GM23338 (cell line): Measurements from ENCODE around the gene USP28. TPM values are rescaled to one million over a fixed set of nuclear protein-coding genes. Genes with fewer than 3 reads are reported as not detected.

Experiments
- ATAC-seq: fragments of 200-7000 bp; cut with Tn5 transposase; 3 replicates; pipeline ENCODE4 v1.9.1; 2020
- DNase-seq: peaks from one replicate; pipeline ENCODE4 v3.0.0-alpha.2; 2015; ENCODE audit warnings: low spot score
- H2AFZ ChIP-seq: fragments of 200-600 bp; sonication (generic); 2 replicates; pipeline ENCODE4 v1.8.0; 2016; ENCODE audit warnings: antibody characterized with exemption, mild to moderate bottlenecking, moderate library complexity
- H3F3A ChIP-seq: fragments of 200-600 bp; sonication (generic); replicated peaks from 2 replicates; pipeline ENCODE4 v1.8.0; 2017; ENCODE audit warnings: antibody characterized with exemption, mixed run types, low read depth
- H3K27ac ChIP-seq: fragments of 200-600 bp; sonication (generic); 2 replicates; pipeline ENCODE4 v1.6.1; 2016; ENCODE audit warnings: low read depth
- H3K27me3 ChIP-seq: fragments of 200-600 bp; sonication (generic); 2 replicates; pipeline ENCODE4 v1.8.0; 2016; ENCODE audit warnings: mild to moderate bottlenecking, mixed run types, moderate library complexity; ENCODE audit not compliant: insufficient read depth
- H3K36me3 ChIP-seq: fragments of 200-600 bp; sonication (generic); 2 replicates; pipeline ENCODE4 v1.8.0; 2016; ENCODE audit warnings: mild to moderate bottlenecking; ENCODE audit not compliant: insufficient read depth
- H3K4me1 ChIP-seq: fragments of 200-600 bp; sonication (generic); 2 replicates; pipeline ENCODE4 v1.8.0; 2016; ENCODE audit warnings: mild to moderate bottlenecking, moderate library complexity; ENCODE audit not compliant: insufficient read depth
- H3K4me2 ChIP-seq: fragments of 200-600 bp; sonication (generic); 2 replicates; pipeline ENCODE4 v1.7.1; 2017; ENCODE audit warnings: mixed run types
- H3K4me3 ChIP-seq: fragments of 200-600 bp; sonication (generic); 2 replicates; pipeline ENCODE4 v1.6.1; 2016; ENCODE audit warnings: mixed run types
- H3K79me2 ChIP-seq: fragments of 200-600 bp; sonication (generic); replicated peaks from 2 replicates; pipeline ENCODE4 v1.8.0; 2017; ENCODE audit warnings: mild to moderate bottlenecking; ENCODE audit not compliant: insufficient read depth
- H3K9me2 ChIP-seq: fragments of 200-600 bp; sonication (generic); 2 replicates; pipeline ENCODE4 v1.8.0; 2017; ENCODE audit not compliant: insufficient read depth
- H4K20me1 ChIP-seq: fragments of 200-600 bp; sonication (generic); replicated peaks from 2 replicates; pipeline ENCODE4 v1.8.0; 2017; ENCODE audit warnings: mild to moderate bottlenecking; ENCODE audit not compliant: insufficient read depth
- H3K27ac Mint-ChIP-seq: 2 replicates; pipeline ENCODE4 v1.8.0; 2020; ENCODE audit warnings: inconsistent platforms, mild to moderate bottlenecking, moderate library complexity, mixed read lengths
- H3K27me3 Mint-ChIP-seq: 3 replicates; pipeline ENCODE4 v1.8.0; 2022; ENCODE audit warnings: low read depth, mild to moderate bottlenecking, moderate library complexity, mixed read lengths, inconsistent platforms; ENCODE audit not compliant: insufficient read depth, poor library complexity
- H3K36me3 Mint-ChIP-seq: 3 replicates; pipeline ENCODE4 v1.8.0; 2021; ENCODE audit warnings: low read depth, mild to moderate bottlenecking, inconsistent platforms, moderate library complexity, mixed read lengths
- H3K4me1 Mint-ChIP-seq: 3 replicates; pipeline ENCODE4 v1.8.0; 2020; ENCODE audit warnings: mild to moderate bottlenecking, inconsistent platforms, mixed read lengths
- H3K4me3 Mint-ChIP-seq: 3 replicates; pipeline ENCODE4 v1.8.0; 2021; ENCODE audit warnings: moderate library complexity, mild to moderate bottlenecking, inconsistent platforms, mixed read lengths
- H3K9me3 Mint-ChIP-seq: 3 replicates; pipeline ENCODE4 v1.8.0; 2020; ENCODE audit warnings: moderate library complexity, mild to moderate bottlenecking, inconsistent platforms, mixed read lengths
- CREB1 ChIP-seq: fragments of 250-450 bp; sonication (Bioruptor Pico); IDR thresholded peaks from 2 replicates; pipeline ENCODE4 v1.5.0; 2020; ENCODE audit warnings: low read depth, mild to moderate bottlenecking, moderate library complexity
- EZH2 ChIP-seq: fragments of 200-600 bp; sonication (generic); IDR thresholded peaks from one replicate; pipeline ENCODE4 v1.8.0; 2017; ENCODE audit warnings: antibody characterized with exemption, mild to moderate bottlenecking, low read depth; ENCODE audit not compliant: unreplicated experiment
- EZH2phosphoT487 ChIP-seq: fragments of 200-600 bp; sonication (generic); IDR thresholded peaks from one replicate; pipeline ENCODE4 v1.8.1; 2018; ENCODE audit warnings: antibody characterized with exemption; ENCODE audit not compliant: unreplicated experiment
- JUNB ChIP-seq: IDR thresholded peaks from one replicate; pipeline ENCODE4 v1.6.1; 2016; ENCODE audit warnings: antibody characterized with exemption; ENCODE audit not compliant: unreplicated experiment
- NANOG ChIP-seq: IDR thresholded peaks from 2 replicates; pipeline ENCODE4 v1.6.1; 2016; ENCODE audit warnings: antibody characterized with exemption, borderline replicate concordance
- POLR2AphosphoS5 ChIP-seq: IDR thresholded peaks from 2 replicates; pipeline ENCODE4 v1.6.1; 2016; ENCODE audit warnings: antibody characterized with exemption, low read depth
- STAT1 ChIP-seq: IDR thresholded peaks from one replicate; pipeline ENCODE4 v1.6.1; 2016; ENCODE audit warnings: antibody characterized with exemption; ENCODE audit not compliant: unreplicated experiment
- ZNF114 ChIP-seq: fragments of 250-450 bp; sonication (Bioruptor Pico); IDR thresholded peaks from 2 replicates; pipeline ENCODE4 v1.5.0; 2020; ENCODE audit warnings: mild to moderate bottlenecking, moderate library complexity
- ZNF331 ChIP-seq: fragments of 250-450 bp; sonication (Bioruptor Pico); IDR thresholded peaks from 2 replicates; pipeline ENCODE4 v1.5.0; 2020; ENCODE audit warnings: low read depth, mild to moderate bottlenecking, moderate library complexity
- polyA plus RNA-seq: library from polyadenylated mRNA; unstranded; fragments of >200 nt; fragmentation: Nextera tagmentation; extraction: Ambion mirVana; gene quantifications from 2 replicates; pipeline ENCODE4 v1.2.1, GENCODE V29; 2016
- total RNA-seq: library from RNA; depleted of rRNA; stranded (reverse); fragments of >200 nt; shearing (Covaris generic); gene quantifications from 2 replicates; pipeline ENCODE4 v1.2.3, GENCODE V29; 2014
- TF ChIP-seq, protein P1 (sequence below): IDR thresholded peaks from one replicate; pipeline ENCODE4 v1.6.1; 2018; ENCODE audit warnings: antibody characterized with exemption; ENCODE audit not compliant: unreplicated experiment
- TF ChIP-seq, protein P2 (sequence below): fragments of 250-450 bp; sonication (Bioruptor Pico); IDR thresholded peaks from 2 replicates; pipeline ENCODE4 v1.5.0; 2020; ENCODE audit warnings: mild to moderate bottlenecking, moderate library complexity
- TF ChIP-seq, protein P3 (sequence below), 2 experiments: fragments of 200-600 bp in 1 of 2; sonication (generic) in 1 of 2; conservative IDR thresholded peaks; 2 replicates each; pipeline versions ENCODE4 v1.5.1 to v1.6.1; 2016 to 2017; ENCODE audit warnings: antibody characterized with exemption in 2 of 2, low read depth in 2 of 2, mild to moderate bottlenecking in 2 of 2, moderate library complexity in 1 of 2
- TF ChIP-seq, protein P4 (sequence below): IDR thresholded peaks from 2 replicates; pipeline ENCODE4 v1.6.1; 2016; ENCODE audit warnings: antibody characterized with exemption

The USP28 gene
- total and polyA plus RNA-seq, 2 experiments from 2014 or later: 73.9 to 171 TPM

DNA sequence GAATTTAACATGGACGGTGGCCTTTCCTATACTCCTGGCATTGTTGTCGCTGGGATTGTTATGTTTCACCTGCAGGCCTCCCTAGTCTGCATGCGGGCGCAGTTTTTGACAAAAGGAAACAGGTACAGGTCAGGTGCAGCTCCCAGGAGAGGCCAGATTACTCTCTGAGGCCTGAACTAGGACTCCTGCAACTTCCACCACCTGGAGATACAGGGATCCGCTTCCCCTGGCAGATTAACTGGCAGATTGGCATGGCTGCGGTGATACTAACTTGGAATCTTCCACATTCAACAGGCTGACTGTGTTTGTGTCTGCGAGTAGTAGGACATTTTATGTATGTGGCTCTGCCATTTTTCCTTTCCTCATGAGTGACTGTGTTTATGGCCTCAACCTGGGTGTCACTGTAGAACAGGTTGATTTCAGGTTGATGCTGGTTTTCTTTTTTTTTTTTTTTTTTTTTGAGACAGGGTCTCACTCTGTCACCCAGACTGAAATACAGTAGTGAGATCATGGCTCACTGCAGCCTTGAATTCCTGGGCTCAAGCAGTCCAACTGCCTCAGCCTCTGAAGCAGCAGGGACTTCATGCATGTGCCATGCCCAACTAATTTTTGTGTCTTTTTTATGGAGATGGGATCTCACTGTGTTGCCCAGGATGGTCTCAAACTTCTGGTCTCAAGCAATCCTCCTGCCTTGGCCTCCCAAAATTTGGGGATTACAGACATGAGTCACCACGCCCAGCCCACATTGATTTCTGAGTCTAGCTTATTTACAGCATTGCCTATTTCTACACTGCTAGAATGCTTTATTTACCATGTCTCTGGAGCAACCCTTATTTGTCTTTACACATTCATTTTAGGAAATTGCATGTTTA lies 1.7 kb upstream of the USP28 start:
- H2AFZ ChIP-seq: no peak overlapping the region
- H3F3A ChIP-seq: 0 out of 2 replicates have a peak, but pooled peaks cover 6% of the 10 kb centered on the region
- TF ChIP-seq ZNF331 (CRISPR knock-in tag) (no peak), NANOG (no peak), STAT1 (no peak), EZH2 (no peak), EZH2phosphoT487 (no peak), CREB1 (CRISPR knock-in tag) (no peak), JUNB (no peak), POLR2AphosphoS5 (no peak), ZNF114 (CRISPR knock-in tag) (no peak)
- TF ChIP-seq, protein P1, sequence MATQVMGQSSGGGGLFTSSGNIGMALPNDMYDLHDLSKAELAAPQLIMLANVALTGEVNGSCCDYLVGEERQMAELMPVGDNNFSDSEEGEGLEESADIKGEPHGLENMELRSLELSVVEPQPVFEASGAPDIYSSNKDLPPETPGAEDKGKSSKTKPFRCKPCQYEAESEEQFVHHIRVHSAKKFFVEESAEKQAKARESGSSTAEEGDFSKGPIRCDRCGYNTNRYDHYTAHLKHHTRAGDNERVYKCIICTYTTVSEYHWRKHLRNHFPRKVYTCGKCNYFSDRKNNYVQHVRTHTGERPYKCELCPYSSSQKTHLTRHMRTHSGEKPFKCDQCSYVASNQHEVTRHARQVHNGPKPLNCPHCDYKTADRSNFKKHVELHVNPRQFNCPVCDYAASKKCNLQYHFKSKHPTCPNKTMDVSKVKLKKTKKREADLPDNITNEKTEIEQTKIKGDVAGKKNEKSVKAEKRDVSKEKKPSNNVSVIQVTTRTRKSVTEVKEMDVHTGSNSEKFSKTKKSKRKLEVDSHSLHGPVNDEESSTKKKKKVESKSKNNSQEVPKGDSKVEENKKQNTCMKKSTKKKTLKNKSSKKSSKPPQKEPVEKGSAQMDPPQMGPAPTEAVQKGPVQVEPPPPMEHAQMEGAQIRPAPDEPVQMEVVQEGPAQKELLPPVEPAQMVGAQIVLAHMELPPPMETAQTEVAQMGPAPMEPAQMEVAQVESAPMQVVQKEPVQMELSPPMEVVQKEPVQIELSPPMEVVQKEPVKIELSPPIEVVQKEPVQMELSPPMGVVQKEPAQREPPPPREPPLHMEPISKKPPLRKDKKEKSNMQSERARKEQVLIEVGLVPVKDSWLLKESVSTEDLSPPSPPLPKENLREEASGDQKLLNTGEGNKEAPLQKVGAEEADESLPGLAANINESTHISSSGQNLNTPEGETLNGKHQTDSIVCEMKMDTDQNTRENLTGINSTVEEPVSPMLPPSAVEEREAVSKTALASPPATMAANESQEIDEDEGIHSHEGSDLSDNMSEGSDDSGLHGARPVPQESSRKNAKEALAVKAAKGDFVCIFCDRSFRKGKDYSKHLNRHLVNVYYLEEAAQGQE: no peak
- TF ChIP-seq, protein P2, sequence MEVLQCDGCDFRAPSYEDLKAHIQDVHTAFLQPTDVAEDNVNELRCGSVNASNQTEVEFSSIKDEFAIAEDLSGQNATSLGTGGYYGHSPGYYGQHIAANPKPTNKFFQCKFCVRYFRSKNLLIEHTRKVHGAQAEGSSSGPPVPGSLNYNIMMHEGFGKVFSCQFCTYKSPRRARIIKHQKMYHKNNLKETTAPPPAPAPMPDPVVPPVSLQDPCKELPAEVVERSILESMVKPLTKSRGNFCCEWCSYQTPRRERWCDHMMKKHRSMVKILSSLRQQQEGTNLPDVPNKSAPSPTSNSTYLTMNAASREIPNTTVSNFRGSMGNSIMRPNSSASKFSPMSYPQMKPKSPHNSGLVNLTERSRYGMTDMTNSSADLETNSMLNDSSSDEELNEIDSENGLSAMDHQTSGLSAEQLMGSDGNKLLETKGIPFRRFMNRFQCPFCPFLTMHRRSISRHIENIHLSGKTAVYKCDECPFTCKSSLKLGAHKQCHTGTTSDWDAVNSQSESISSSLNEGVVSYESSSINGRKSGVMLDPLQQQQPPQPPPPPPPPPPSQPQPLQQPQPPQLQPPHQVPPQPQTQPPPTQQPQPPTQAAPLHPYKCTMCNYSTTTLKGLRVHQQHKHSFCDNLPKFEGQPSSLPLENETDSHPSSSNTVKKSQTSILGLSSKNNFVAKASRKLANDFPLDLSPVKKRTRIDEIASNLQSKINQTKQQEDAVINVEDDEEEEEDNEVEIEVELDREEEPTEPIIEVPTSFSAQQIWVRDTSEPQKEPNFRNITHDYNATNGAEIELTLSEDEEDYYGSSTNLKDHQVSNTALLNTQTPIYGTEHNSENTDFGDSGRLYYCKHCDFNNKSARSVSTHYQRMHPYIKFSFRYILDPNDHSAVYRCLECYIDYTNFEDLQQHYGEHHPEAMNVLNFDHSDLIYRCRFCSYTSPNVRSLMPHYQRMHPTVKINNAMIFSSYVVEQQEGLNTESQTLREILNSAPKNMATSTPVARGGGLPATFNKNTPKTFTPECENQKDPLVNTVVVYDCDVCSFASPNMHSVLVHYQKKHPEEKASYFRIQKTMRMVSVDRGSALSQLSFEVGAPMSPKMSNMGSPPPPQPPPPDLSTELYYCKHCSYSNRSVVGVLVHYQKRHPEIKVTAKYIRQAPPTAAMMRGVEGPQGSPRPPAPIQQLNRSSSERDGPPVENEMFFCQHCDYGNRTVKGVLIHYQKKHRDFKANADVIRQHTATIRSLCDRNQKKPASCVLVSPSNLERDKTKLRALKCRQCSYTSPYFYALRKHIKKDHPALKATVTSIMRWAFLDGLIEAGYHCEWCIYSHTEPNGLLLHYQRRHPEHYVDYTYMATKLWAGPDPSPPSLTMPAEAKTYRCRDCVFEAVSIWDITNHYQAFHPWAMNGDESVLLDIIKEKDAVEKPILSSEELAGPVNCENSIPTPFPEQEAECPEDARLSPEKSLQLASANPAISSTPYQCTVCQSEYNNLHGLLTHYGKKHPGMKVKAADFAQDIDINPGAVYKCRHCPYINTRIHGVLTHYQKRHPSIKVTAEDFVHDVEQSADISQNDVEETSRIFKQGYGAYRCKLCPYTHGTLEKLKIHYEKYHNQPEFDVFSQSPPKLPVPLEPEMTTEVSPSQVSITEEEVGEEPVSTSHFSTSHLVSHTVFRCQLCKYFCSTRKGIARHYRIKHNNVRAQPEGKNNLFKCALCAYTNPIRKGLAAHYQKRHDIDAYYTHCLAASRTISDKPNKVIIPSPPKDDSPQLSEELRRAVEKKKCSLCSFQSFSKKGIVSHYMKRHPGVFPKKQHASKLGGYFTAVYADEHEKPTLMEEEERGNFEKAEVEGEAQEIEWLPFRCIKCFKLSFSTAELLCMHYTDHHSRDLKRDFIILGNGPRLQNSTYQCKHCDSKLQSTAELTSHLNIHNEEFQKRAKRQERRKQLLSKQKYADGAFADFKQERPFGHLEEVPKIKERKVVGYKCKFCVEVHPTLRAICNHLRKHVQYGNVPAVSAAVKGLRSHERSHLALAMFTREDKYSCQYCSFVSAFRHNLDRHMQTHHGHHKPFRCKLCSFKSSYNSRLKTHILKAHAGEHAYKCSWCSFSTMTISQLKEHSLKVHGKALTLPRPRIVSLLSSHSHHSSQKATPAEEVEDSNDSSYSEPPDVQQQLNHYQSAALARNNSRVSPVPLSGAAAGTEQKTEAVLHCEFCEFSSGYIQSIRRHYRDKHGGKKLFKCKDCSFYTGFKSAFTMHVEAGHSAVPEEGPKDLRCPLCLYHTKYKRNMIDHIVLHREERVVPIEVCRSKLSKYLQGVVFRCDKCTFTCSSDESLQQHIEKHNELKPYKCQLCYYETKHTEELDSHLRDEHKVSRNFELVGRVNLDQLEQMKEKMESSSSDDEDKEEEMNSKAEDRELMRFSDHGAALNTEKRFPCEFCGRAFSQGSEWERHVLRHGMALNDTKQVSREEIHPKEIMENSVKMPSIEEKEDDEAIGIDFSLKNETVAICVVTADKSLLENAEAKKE (CRISPR knock-in tag): no peak
- TF ChIP-seq, protein P3, sequence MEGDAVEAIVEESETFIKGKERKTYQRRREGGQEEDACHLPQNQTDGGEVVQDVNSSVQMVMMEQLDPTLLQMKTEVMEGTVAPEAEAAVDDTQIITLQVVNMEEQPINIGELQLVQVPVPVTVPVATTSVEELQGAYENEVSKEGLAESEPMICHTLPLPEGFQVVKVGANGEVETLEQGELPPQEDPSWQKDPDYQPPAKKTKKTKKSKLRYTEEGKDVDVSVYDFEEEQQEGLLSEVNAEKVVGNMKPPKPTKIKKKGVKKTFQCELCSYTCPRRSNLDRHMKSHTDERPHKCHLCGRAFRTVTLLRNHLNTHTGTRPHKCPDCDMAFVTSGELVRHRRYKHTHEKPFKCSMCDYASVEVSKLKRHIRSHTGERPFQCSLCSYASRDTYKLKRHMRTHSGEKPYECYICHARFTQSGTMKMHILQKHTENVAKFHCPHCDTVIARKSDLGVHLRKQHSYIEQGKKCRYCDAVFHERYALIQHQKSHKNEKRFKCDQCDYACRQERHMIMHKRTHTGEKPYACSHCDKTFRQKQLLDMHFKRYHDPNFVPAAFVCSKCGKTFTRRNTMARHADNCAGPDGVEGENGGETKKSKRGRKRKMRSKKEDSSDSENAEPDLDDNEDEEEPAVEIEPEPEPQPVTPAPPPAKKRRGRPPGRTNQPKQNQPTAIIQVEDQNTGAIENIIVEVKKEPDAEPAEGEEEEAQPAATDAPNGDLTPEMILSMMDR (conservative IDR thresholded peaks at IDR 0.05; ENCODE audit: low read depth in 2 of 2): no peak
- TF ChIP-seq, protein P4, sequence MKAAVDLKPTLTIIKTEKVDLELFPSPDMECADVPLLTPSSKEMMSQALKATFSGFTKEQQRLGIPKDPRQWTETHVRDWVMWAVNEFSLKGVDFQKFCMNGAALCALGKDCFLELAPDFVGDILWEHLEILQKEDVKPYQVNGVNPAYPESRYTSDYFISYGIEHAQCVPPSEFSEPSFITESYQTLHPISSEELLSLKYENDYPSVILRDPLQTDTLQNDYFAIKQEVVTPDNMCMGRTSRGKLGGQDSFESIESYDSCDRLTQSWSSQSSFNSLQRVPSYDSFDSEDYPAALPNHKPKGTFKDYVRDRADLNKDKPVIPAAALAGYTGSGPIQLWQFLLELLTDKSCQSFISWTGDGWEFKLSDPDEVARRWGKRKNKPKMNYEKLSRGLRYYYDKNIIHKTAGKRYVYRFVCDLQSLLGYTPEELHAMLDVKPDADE: no peak
- peaks cover 32% of the 10 kb centered on the region for H3K79me2 ChIP-seq
- peaks cover 22% of the 10 kb centered on the region for H3K4me1 ChIP-seq
- Mint-ChIP-seq H3K27me3 (peaks cover 9% of the 10 kb centered on the region), H3K4me1 (peaks cover 30% of the 10 kb centered on the region), H3K4me3 (peak overlapping the region; percentile 82), H3K27ac (peak overlapping the region; percentile 97), H3K9me3 (peaks cover 15% of the 10 kb centered on the region; the same call in 2 of the 3 replicates), H3K36me3 (peaks cover 20% of the 10 kb centered on the region)
- H3K27ac ChIP-seq: peak overlapping the region; percentile 94
- no peak for DNase-seq
- no peaks in the 10 kb centered on the region for H3K9me2 ChIP-seq
- peak overlapping the region; percentile 73; the same call in 1 of the 2 replicates for H3K4me2 ChIP-seq
- no peak for ATAC-seq
- no peak overlapping the region for H3K4me3 ChIP-seq
- peaks cover 14% of the 10 kb centered on the region for H4K20me1 ChIP-seq
- H3K36me3 ChIP-seq: peaks cover 7% of the 10 kb centered on the region
- H3K27me3 ChIP-seq: no peaks in the 10 kb centered on the region
